ENCODE measurements around the gene ZSCAN1. TPM values are rescaled to one million over a fixed set of nuclear protein-coding genes. Genes with fewer than 3 reads are reported as not detected.

The ZSCAN1 gene
- total RNA-seq, 1 experiment from 2014 or later, result not detected

DNA sequence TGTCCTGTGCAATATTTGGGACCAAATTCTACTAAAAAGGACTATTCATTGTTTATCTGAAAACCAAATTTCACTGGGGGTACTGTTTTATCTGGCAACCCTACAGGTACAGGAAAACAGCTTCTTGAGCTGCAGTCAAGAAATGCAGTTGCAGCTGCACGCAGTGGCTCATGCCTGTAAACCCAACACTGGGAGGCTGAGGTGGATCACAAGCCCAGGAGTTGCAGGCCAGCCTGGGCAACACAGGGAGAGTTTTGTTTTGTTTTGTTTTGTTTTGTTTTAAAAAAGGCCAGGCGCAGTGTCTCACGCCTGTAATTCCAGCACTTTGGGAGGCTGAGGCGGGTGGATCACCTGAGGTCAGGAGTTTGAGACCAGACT lies 11.6 kb upstream of the ZSCAN1 start:
- no peaks in the 10 kb centered on the region for H3K27me3 ChIP-seq (ENCODE audit: control insufficient read depth, insufficient read depth, low read length)
- intact Hi-C loops (cut with micrococcal nuclease; ENCODE audit: unreplicated experiment), result no loop called here
- ChIA-PET POLR2A (no interaction called here), CTCF (interaction anchor here (0.6 kb wide), 1 partner anchor 24 kb away, joined by 3 read pairs; no protein-coding TSS in a partner anchor)
- no peak for TF ChIP-seq SIN3A (IDR thresholded peaks at IDR 0.05; ENCODE audit: borderline replicate concordance, insufficient read depth, low read depth, low read length)
- no peak for TF ChIP-seq TCF7L2 (IDR thresholded peaks at IDR 0.05; ENCODE audit: low read depth, low read length)
- TF ChIP-seq, protein P1, sequence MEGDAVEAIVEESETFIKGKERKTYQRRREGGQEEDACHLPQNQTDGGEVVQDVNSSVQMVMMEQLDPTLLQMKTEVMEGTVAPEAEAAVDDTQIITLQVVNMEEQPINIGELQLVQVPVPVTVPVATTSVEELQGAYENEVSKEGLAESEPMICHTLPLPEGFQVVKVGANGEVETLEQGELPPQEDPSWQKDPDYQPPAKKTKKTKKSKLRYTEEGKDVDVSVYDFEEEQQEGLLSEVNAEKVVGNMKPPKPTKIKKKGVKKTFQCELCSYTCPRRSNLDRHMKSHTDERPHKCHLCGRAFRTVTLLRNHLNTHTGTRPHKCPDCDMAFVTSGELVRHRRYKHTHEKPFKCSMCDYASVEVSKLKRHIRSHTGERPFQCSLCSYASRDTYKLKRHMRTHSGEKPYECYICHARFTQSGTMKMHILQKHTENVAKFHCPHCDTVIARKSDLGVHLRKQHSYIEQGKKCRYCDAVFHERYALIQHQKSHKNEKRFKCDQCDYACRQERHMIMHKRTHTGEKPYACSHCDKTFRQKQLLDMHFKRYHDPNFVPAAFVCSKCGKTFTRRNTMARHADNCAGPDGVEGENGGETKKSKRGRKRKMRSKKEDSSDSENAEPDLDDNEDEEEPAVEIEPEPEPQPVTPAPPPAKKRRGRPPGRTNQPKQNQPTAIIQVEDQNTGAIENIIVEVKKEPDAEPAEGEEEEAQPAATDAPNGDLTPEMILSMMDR (IDR thresholded peaks at IDR 0.05), result no peak
- TF ChIP-seq, protein P2, sequence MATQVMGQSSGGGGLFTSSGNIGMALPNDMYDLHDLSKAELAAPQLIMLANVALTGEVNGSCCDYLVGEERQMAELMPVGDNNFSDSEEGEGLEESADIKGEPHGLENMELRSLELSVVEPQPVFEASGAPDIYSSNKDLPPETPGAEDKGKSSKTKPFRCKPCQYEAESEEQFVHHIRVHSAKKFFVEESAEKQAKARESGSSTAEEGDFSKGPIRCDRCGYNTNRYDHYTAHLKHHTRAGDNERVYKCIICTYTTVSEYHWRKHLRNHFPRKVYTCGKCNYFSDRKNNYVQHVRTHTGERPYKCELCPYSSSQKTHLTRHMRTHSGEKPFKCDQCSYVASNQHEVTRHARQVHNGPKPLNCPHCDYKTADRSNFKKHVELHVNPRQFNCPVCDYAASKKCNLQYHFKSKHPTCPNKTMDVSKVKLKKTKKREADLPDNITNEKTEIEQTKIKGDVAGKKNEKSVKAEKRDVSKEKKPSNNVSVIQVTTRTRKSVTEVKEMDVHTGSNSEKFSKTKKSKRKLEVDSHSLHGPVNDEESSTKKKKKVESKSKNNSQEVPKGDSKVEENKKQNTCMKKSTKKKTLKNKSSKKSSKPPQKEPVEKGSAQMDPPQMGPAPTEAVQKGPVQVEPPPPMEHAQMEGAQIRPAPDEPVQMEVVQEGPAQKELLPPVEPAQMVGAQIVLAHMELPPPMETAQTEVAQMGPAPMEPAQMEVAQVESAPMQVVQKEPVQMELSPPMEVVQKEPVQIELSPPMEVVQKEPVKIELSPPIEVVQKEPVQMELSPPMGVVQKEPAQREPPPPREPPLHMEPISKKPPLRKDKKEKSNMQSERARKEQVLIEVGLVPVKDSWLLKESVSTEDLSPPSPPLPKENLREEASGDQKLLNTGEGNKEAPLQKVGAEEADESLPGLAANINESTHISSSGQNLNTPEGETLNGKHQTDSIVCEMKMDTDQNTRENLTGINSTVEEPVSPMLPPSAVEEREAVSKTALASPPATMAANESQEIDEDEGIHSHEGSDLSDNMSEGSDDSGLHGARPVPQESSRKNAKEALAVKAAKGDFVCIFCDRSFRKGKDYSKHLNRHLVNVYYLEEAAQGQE (IDR thresholded peaks at IDR 0.05; ENCODE audit: insufficient read depth in 1 of 2, low read depth in 2 of 2, low read length in 1 of 2), result no peak
- TF ChIP-seq POLR2AphosphoS5 (IDR thresholded peaks at IDR 0.05; ENCODE audit: low read depth, low read length), result no peak
- DNase-seq (ENCODE audit: low read depth, low spot score) (no peak), ATAC-seq (no peak)
- H3K36me3 ChIP-seq (ENCODE audit: control insufficient read depth, insufficient read depth, low read length), result no peaks in the 10 kb centered on the region
- H3K4me1 ChIP-seq (ENCODE audit: control insufficient read depth, insufficient read depth, low read length), result no peaks in the 10 kb centered on the region
- peaks cover 3% of the 10 kb centered on the region; the same call in 1 of the 2 replicates for H3K9me3 ChIP-seq (ENCODE audit: control insufficient read depth, insufficient read depth, low read depth, low read length)
- in situ Hi-C loops (cut with HindIII; ENCODE audit: low pct_unique_long_range_greater_than_20kb, low sequenced_read_pairs), result no loop called here
- H3K27ac ChIP-seq (ENCODE audit: low read length), result no peak overlapping the region
- no peak overlapping the region for H3K4me3 ChIP-seq (ENCODE audit: low read depth in 2 of 2, low read length in 2 of 2)
- no TSS peak for BruUV-seq (replicated peaks)

DNA sequence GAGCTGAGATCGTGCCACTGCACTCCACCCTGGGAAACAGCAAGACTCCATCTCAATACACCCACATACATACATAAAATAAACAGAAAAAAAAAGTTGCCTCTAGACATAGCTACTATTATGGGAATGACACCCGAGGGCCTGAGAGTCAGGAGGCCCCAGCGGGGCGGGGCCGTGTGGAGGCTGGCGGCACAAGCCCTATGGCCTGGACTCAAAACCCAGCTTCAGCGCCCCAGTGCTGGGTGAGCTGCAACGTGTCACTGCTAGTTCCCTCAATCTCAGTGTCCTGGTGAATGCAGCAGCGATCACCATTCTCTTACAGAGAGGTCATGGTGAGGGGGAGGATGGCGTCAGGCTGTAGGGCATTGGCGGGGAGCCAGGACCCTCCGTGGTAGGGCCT lies 9.2 kb upstream of the ZSCAN1 start:
- DNase-seq (ENCODE audit: low read depth, low spot score) (no peak), ATAC-seq (no peak)
- H3K36me3 ChIP-seq (ENCODE audit: control insufficient read depth, insufficient read depth, low read length), result no peaks in the 10 kb centered on the region
- H3K27me3 ChIP-seq (ENCODE audit: control insufficient read depth, insufficient read depth, low read length), result no peaks in the 10 kb centered on the region
- no peak overlapping the region for H3K4me3 ChIP-seq (ENCODE audit: low read depth in 2 of 2, low read length in 2 of 2)
- in situ Hi-C loops (cut with HindIII; ENCODE audit: low pct_unique_long_range_greater_than_20kb, low sequenced_read_pairs), result no loop called here
- H3K4me1 ChIP-seq (ENCODE audit: control insufficient read depth, insufficient read depth, low read length), result no peaks in the 10 kb centered on the region
- intact Hi-C loops (cut with micrococcal nuclease; ENCODE audit: unreplicated experiment), result no loop called here
- TF ChIP-seq, protein P1 (IDR thresholded peaks at IDR 0.05), result no peak
- TF ChIP-seq, protein P2 (IDR thresholded peaks at IDR 0.05; ENCODE audit: insufficient read depth in 1 of 2, low read depth in 2 of 2, low read length in 1 of 2), result no peak
- TF ChIP-seq TCF7L2 (IDR thresholded peaks at IDR 0.05; ENCODE audit: low read depth, low read length) (no peak), SIN3A (IDR thresholded peaks at IDR 0.05; ENCODE audit: borderline replicate concordance, insufficient read depth, low read depth, low read length) (no peak), POLR2AphosphoS5 (IDR thresholded peaks at IDR 0.05; ENCODE audit: low read depth, low read length) (no peak)
- POLR2A ChIA-PET, result interaction anchor here (0.7 kb wide), 1 partner anchor 161 kb away, joined by 3 read pairs; no protein-coding TSS in a partner anchor
- CTCF ChIA-PET, result no interaction called here
- no peak overlapping the region for H3K27ac ChIP-seq (ENCODE audit: low read length)
- BruUV-seq (replicated peaks), result no TSS peak
- H3K9me3 ChIP-seq (ENCODE audit: control insufficient read depth, insufficient read depth, low read depth, low read length), result peaks cover 3% of the 10 kb centered on the region; the same call in 1 of the 2 replicates
